ENCODE measurements around the gene LIME1. TPM values are rescaled to one million over a fixed set of nuclear protein-coding genes. Genes with fewer than 3 reads are reported as not detected.

LIME1 gene
- total and polyA plus RNA-seq, 9 of the 15 experiments (the other 6 are each of a cell fraction or from before 2014, with no cell fraction given), result 0.11 to 17.1 (median 2.8) TPM; not detected in 2

GRCh38 chr20:63707558-63708300 is 28.7 kb upstream of the LIME1 start, which contains the start of the genes ARFRP1 and ZGPAT (continued):
- TF ChIP-seq E2F1 (CRISPR knock-in tag; IDR thresholded peaks at IDR 0.05), result peak; percentile 74; the same call in 1 of the 2 replicates
- TF ChIP-seq HBP1 (CRISPR knock-in tag; IDR thresholded peaks at IDR 0.05), result no peak
- no peak for TF ChIP-seq KLF6 (CRISPR knock-in tag; IDR thresholded peaks at IDR 0.05; ENCODE audit: borderline replicate concordance)
- TF ChIP-seq CAMTA2 (CRISPR knock-in tag; conservative IDR thresholded peaks at IDR 0.05), result 0 out of 2 replicates have a peak, but pooled peaks have one; percentile 47
- TF ChIP-seq HSF4 (CRISPR knock-in tag; IDR thresholded peaks at IDR 0.05; ENCODE audit: borderline replicate concordance), result no peak
- peak; percentile 84; the same call in 1 of the 2 replicates for TF ChIP-seq ZNF584 (CRISPR knock-in tag; IDR thresholded peaks at IDR 0.05; ENCODE audit: low read depth)
- no peak; the same call in none of the 2 replicates for TF ChIP-seq ZNF511 (CRISPR knock-in tag; IDR thresholded peaks at IDR 0.05)
- no peak for TF ChIP-seq ZFP1 (CRISPR knock-in tag; IDR thresholded peaks at IDR 0.05)
- no peak for TF ChIP-seq FOS (IDR thresholded peaks at IDR 0.05; ENCODE audit: extremely low read depth, insufficient read length)
- TF ChIP-seq IRF1 (CRISPR knock-in tag; IDR thresholded peaks at IDR 0.05; ENCODE audit: borderline replicate concordance), result no peak
- peak; percentile 42 to 44; a peak in 3 of 4 replicates for TF ChIP-seq SIX5 (IDR thresholded peaks at IDR 0.05; ENCODE audit: borderline replicate concordance in 1 of 2, insufficient read depth in 1 of 2, low read depth in 1 of 2, low read length in 2 of 2)
- TF ChIP-seq SRSF3 (IDR thresholded peaks at IDR 0.05; ENCODE audit: insufficient read depth, low read length), result no peak
- TF ChIP-seq ZSCAN29 (IDR thresholded peaks at IDR 0.05), result 0 out of 2 replicates have a peak, but pooled peaks have one; percentile 38
- no peak for TF ChIP-seq CREB3 (tag; conservative IDR thresholded peaks at IDR 0.05; ENCODE audit: low read depth)
- TF ChIP-seq TCF3 (CRISPR knock-in tag; IDR thresholded peaks at IDR 0.05), result peak; percentile 42
- no peak; the same call in 1 of the 2 replicates for TF ChIP-seq ZNF134 (CRISPR knock-in tag; conservative IDR thresholded peaks at IDR 0.05)
- no peak for TF ChIP-seq NCOA6 (IDR thresholded peaks at IDR 0.05)
- TF ChIP-seq PRMT5 (CRISPR knock-in tag; IDR thresholded peaks at IDR 0.05), result no peak
- TF ChIP-seq ARID3A (IDR thresholded peaks at IDR 0.05; ENCODE audit: borderline replicate concordance, low read depth, low read length), result no peak
- no peak for TF ChIP-seq PTRF (tag; IDR thresholded peaks at IDR 0.05)
